GM13977 (cell line): Measurements from ENCODE around the gene KRT78.

Experiments used
- DNase-seq: peaks from one replicate; pipeline ENCODE4 v3.0.0; 2012; ENCODE audit warnings: low spot score
- in situ Hi-C: fragments of 300-500 bp; cut with MboI; formaldehyde crosslinking; loops from one replicate; pipeline ENCODE4 v1.12.0; 2022; ENCODE audit warnings: low sequenced_read_pairs, low pct_unique_long_range_greater_than_20kb, mixed read lengths, inconsistent platforms; ENCODE audit not compliant: unreplicated experiment
- TF ChIP-seq, protein P1 (sequence below): IDR thresholded peaks from 2 replicates; pipeline ENCODE4 v1.5.1; 2012; ENCODE audit warnings: mild to moderate bottlenecking, control low read depth; ENCODE audit not compliant: insufficient read depth; ENCODE audit errors: extremely low read depth, missing control alignments

The KRT78 gene, protein sequence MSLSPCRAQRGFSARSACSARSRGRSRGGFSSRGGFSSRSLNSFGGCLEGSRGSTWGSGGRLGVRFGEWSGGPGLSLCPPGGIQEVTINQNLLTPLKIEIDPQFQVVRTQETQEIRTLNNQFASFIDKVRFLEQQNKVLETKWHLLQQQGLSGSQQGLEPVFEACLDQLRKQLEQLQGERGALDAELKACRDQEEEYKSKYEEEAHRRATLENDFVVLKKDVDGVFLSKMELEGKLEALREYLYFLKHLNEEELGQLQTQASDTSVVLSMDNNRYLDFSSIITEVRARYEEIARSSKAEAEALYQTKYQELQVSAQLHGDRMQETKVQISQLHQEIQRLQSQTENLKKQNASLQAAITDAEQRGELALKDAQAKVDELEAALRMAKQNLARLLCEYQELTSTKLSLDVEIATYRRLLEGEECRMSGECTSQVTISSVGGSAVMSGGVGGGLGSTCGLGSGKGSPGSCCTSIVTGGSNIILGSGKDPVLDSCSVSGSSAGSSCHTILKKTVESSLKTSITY

DNA sequence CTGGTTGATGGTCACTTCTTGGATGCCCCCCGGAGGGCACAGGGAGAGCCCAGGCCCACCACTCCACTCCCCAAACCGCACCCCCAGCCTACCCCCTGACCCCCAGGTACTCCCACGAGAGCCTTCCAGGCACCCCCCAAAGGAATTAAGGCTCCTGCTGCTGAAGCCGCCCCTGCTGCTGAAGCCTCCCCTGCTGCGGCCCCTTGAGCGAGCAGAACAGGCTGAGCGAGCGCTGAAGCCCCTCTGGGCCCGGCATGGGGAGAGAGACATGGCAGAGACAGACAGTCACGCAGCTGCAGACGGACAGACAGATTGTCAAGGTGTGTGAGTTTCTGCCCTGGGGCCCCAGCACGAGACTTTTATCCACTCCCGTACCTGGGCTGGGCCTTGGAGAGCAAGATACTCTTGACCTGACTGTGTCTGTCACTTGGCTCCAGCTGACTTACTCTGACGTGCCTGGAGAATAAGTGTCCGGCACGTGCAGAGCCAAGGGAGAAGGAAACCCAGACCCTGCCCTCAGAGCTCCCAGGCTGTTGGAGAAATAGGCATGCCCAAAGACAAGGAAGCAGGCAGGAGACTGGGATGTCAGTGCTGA lies at the start of gene KRT78:
KRT78 (minus strand) TSS at position 334 of the 595 bp plus-strand sequence; CDS start at position 270, 64 bp downstream.
- DNase-seq, result no peak
- in situ Hi-C loops, result no loop called here
- TF ChIP-seq, protein P1, sequence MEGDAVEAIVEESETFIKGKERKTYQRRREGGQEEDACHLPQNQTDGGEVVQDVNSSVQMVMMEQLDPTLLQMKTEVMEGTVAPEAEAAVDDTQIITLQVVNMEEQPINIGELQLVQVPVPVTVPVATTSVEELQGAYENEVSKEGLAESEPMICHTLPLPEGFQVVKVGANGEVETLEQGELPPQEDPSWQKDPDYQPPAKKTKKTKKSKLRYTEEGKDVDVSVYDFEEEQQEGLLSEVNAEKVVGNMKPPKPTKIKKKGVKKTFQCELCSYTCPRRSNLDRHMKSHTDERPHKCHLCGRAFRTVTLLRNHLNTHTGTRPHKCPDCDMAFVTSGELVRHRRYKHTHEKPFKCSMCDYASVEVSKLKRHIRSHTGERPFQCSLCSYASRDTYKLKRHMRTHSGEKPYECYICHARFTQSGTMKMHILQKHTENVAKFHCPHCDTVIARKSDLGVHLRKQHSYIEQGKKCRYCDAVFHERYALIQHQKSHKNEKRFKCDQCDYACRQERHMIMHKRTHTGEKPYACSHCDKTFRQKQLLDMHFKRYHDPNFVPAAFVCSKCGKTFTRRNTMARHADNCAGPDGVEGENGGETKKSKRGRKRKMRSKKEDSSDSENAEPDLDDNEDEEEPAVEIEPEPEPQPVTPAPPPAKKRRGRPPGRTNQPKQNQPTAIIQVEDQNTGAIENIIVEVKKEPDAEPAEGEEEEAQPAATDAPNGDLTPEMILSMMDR, result no peak

DNA sequence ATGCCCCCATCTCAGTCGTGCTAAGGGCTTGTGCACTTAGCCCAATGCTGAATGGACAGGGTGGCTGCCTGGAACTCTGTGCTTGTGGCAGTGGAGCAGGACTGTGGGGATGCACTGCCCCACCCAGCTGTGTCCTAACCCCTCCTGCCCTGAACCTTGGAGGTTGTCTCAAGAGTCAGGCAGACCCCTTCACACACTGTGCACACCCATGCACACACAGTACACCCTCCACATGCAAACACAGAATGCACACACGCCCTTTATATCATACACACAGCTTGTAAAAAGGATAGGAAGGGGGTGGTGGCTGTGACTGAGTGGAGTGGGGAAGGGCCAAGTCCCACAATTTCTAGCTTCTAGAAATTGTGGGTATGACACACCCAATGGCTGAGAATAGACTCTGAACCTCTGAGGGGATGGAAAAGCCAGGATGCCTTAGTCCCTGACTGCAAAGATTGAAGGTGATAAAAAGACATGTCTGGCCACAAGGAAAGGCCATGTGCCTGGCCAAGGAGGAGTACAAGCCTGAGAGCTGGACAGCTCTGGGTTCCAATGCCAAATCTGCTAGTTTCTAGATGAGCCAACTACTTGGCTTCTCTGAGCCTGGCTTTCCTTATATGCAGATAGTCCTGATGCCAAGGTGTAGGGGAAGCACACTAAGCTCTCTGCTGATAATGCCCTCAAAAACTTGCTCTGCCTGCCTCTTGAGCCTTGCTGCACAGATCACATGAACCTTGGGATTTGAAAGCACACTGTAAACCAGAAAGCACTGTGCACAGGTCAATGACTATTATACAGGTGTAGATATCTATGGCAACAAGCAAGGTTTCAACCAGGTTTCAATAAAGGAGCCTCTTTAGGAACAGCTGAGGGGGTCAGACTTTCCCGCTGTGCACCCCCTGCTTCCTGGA lies 47.7 kb upstream of the KRT78 start:
- TF ChIP-seq, protein P1, result no peak
- in situ Hi-C loops, result no loop called here
- DNase-seq, result no peak

DNA sequence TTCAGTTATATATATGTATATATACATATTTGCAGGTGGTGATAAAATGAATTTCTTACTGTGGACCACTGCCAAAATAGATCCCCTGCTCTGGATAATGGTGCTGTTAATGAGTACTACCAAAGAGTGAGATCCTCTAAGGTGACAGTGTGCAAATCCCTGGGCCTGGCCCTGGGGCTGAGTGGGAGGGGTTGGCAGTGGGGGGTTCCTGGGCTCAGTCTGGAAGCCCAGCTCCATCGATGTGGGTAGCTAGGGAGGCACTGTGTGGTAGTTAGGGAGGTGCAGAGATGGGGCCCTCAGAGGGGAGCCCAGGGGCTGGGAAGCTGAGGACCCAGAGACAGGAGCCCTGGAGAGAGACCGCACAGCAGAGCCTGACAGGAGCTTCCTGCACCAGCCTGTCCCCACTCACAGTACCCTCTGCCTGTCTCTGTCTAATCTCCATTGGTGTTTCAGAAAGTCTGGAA lies 47.0 kb upstream of the KRT78 start:
- in situ Hi-C loops, result no loop called here
- DNase-seq, result no peak
- TF ChIP-seq, protein P1, result no peak

DNA sequence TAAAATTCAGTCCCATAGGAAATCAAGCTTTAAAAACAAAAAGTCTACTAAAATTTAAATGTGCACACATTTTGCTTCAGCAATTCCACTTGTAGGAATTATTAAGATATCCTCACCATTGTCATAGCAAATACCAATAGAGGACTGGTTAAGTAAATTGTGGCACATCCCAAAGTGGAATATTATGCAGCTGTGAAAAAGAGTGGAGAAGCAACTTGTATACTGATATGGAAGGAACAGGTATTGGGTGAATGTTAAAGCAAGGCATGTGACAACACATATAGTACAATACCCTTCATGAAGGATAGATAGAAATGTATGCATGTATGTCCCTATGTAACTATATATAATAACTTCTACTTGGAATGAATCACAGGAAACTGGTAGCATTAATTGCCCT lies 44.2 kb upstream of the KRT78 start:
- TF ChIP-seq, protein P1, result no peak
- no peak for DNase-seq
- in situ Hi-C loops, result no loop called here

DNA sequence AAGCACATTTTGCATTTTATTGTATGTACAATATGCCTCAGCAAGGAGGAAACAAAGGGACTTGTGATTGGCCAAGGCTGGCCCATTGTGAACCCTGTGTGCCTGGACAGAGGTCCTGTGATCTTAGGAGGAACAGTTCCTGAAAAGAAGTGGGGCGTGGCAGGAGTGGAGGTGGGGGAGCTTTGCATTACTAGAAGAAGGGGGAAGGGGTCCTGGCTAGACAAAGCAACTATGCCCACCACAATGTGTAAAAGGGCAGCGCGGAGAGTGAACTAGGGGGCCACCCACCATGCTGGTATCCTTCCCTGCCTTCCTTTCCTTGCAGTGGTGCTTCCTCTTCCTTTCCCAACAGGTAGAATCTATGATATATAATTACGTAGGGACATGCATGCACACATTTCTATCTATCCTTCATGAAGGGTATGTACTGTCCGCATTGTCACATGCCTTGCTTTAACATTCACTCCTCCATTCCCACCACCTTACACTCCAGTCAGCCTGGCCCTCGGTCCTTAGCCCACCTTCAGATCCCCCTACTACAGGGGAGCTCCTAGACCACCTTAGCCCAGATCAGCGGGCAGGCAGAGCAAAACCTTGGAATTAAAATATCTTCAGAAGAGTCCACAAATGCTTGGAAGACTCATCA lies 43.5 kb upstream of the KRT78 start:
- TF ChIP-seq, protein P1, result no peak
- in situ Hi-C loops, result no loop called here

More for the DNA sequence above, 43.5 kb upstream of the KRT78 start:
- no peak for DNase-seq
